DND-41 (cell line): ENCODE results near the gene MTCH1.

Experiments used
- ATAC-seq: fragments of 200-7000 bp; cut with Tn5 transposase; 3 replicates; pipeline ENCODE4 v1.9.1; 2021; ENCODE audit warnings: low read depth; ENCODE audit not compliant: insufficient read depth
- DNase-seq: peaks from one replicate; pipeline ENCODE4 v3.0.0-alpha.2; 2020
- H2AFZ ChIP-seq: 2 replicates; pipeline ENCODE4 v1.6.0; 2012; ENCODE audit warnings: low read depth, low read length
- H3K27ac ChIP-seq: 2 replicates; pipeline ENCODE4 v1.5.1; 2012; ENCODE audit warnings: low read length, inconsistent platforms
- H3K27me3 ChIP-seq: fragments of 200-600 bp; sonication (generic); 2 replicates; pipeline ENCODE4 v1.6.0; 2012; ENCODE audit warnings: low read length, mild to moderate bottlenecking, inconsistent platforms; ENCODE audit not compliant: insufficient read depth, poor library complexity
- H3K36me3 ChIP-seq: 2 replicates; pipeline ENCODE4 v1.5.1; 2012; ENCODE audit warnings: low read length, inconsistent platforms; ENCODE audit not compliant: insufficient read depth
- H3K4me1 ChIP-seq: 2 replicates; pipeline ENCODE4 v1.5.1; 2012; ENCODE audit warnings: mild to moderate bottlenecking, low read length; ENCODE audit not compliant: insufficient read depth
- H3K4me2 ChIP-seq: 2 replicates; pipeline ENCODE4 v1.6.0; 2012; ENCODE audit warnings: mild to moderate bottlenecking, moderate library complexity, low read length, inconsistent platforms; ENCODE audit not compliant: insufficient read depth
- H3K4me3 ChIP-seq, 2 experiments: fragments of 200-600 bp in 1 of 2; shearing (Covaris generic) in 1 of 2; 2 replicates each; pipeline ENCODE4 v1.5.1; 2012 to 2016; ENCODE audit warnings: inconsistent platforms in 2 of 2, low read length in 2 of 2, mild to moderate bottlenecking in 2 of 2, low read depth in 1 of 2, moderate library complexity in 1 of 2
- H3K79me2 ChIP-seq: 2 replicates; pipeline ENCODE4 v1.6.0; 2012; ENCODE audit warnings: low read length, inconsistent platforms; ENCODE audit not compliant: insufficient read depth
- H3K9ac ChIP-seq: 2 replicates; pipeline ENCODE4 v1.6.0; 2012; ENCODE audit warnings: low read depth, mild to moderate bottlenecking, inconsistent platforms, low read length, moderate library complexity
- H3K9me3 ChIP-seq: 2 replicates; pipeline ENCODE4 v1.5.1; 2012; ENCODE audit warnings: low read length, moderate library complexity, mild to moderate bottlenecking, inconsistent platforms; ENCODE audit not compliant: insufficient read depth, severe bottlenecking
- H4K20me1 ChIP-seq: 2 replicates; pipeline ENCODE4 v1.6.0; 2012; ENCODE audit warnings: low read length; ENCODE audit not compliant: insufficient read depth
- EZH2 ChIP-seq: IDR thresholded peaks from 3 replicates; pipeline ENCODE4 v1.6.1; 2012; ENCODE audit warnings: borderline replicate concordance, low read depth, mild to moderate bottlenecking, moderate library complexity, low read length, inconsistent platforms; ENCODE audit not compliant: severe bottlenecking
- TF ChIP-seq, protein P1 (sequence below): IDR thresholded peaks from 2 replicates; pipeline ENCODE4 v1.5.1; 2012; ENCODE audit warnings: borderline replicate concordance, low read length, moderate library complexity, mild to moderate bottlenecking; ENCODE audit not compliant: poor library complexity, severe bottlenecking; ENCODE audit errors: extremely low read depth

Gene MTCH1

DNA sequence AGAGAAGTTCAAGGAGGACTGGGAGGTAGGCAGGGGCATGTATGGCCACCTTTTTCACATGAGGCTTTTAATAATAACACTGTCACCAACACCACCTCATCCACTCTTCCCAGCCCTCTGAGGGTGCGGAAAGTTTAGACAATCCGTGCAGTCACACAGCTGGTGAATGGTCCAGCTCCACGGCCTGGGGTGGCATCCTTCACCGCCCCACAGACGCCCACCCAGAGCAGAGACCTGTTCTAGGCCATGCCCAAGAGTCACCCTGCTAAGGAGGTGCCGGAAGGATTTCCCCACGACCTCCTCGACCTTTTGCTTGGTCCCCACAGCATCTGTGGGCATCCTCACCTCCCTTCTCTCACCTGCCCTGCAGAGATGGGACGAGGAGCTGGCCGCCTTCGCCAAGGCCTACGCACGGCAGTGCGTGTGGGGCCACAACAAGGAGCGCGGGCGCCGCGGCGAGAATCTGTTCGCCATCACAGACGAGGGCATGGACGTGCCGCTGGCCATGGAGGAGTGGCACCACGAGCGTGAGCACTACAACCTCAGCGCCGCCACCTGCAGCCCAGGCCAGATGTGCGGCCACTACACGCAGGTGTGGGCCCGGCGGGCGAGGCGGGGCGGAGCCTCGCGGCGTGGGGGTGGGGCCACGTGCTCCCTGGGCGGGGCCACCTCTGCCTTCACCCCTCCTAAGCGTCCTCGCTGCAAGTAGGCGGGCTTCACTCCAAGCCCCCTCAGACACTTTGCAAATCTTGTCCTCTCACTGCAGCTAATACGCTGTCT is 27.0 kb downstream of the MTCH1 start:
- H3K36me3 ChIP-seq, result no peaks in the 10 kb centered on the region
- no peak for TF ChIP-seq EZH2
- TF ChIP-seq, protein P1, sequence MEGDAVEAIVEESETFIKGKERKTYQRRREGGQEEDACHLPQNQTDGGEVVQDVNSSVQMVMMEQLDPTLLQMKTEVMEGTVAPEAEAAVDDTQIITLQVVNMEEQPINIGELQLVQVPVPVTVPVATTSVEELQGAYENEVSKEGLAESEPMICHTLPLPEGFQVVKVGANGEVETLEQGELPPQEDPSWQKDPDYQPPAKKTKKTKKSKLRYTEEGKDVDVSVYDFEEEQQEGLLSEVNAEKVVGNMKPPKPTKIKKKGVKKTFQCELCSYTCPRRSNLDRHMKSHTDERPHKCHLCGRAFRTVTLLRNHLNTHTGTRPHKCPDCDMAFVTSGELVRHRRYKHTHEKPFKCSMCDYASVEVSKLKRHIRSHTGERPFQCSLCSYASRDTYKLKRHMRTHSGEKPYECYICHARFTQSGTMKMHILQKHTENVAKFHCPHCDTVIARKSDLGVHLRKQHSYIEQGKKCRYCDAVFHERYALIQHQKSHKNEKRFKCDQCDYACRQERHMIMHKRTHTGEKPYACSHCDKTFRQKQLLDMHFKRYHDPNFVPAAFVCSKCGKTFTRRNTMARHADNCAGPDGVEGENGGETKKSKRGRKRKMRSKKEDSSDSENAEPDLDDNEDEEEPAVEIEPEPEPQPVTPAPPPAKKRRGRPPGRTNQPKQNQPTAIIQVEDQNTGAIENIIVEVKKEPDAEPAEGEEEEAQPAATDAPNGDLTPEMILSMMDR, result no peak
- no peak for DNase-seq

DNA sequence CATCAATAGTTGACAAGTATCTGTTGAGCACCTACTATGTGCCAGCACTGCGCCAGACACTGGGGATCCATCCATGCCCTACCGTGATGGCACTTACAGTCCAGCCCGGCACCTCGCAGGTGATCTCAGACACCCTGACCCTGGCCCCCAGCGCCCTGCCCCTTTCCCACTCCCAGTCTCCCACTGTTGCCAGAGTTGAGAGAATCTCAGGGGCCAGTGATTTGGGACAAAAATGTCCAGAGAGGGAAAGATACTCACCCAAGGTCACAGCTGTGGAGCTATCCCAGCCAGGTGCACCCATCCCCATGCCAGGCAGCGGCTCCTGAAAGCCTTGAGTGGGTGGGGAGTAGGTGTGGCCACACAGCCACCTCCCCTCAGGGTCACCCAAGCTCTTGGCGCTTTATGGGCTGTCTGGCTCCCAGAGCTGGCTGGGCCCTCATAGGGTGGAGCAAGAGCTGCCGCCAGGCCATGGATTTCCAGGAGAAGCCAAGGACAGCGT is 28.2 kb downstream of the MTCH1 start:
- TF ChIP-seq, protein P1, result no peak
- TF ChIP-seq EZH2, result no peak
- H3K4me1 ChIP-seq, result peaks cover 12% of the 10 kb centered on the region
- no peak for DNase-seq

More for the DNA sequence above, 27.0 kb downstream of the MTCH1 start:
- ATAC-seq, result no peak
- no peaks in the 10 kb centered on the region for H4K20me1 ChIP-seq
- no peak overlapping the region for H3K4me3 ChIP-seq
- no peaks in the 10 kb centered on the region for H3K79me2 ChIP-seq
- H3K9me3 ChIP-seq, result no peaks in the 10 kb centered on the region
- no peaks in the 10 kb centered on the region for H3K27me3 ChIP-seq
- H3K4me1 ChIP-seq, result peaks cover 24% of the 10 kb centered on the region
- H3K9ac ChIP-seq, result no peak overlapping the region
- H3K27ac ChIP-seq, result no peak overlapping the region
- no peak overlapping the region for H3K4me2 ChIP-seq
- H2AFZ ChIP-seq, result no peak overlapping the region

GRCh38 chr6:36956446-36956820 is 29.6 kb downstream of the MTCH1 start:
- no peak overlapping the region for H2AFZ ChIP-seq
- H3K9me3 ChIP-seq, result no peaks in the 10 kb centered on the region
- no peaks in the 10 kb centered on the region for H3K36me3 ChIP-seq
- H3K9ac ChIP-seq, result no peak overlapping the region
- H4K20me1 ChIP-seq, result no peaks in the 10 kb centered on the region
- H3K4me2 ChIP-seq, result no peak overlapping the region
- ATAC-seq (no peak), DNase-seq (no peak)
- H3K4me3 ChIP-seq, result no peak overlapping the region
- peaks cover 9% of the 10 kb centered on the region for H3K4me1 ChIP-seq
- no peak overlapping the region for H3K27ac ChIP-seq
- H3K27me3 ChIP-seq, result no peaks in the 10 kb centered on the region
- no peaks in the 10 kb centered on the region for H3K79me2 ChIP-seq
- no peak for TF ChIP-seq EZH2
- TF ChIP-seq, protein P1, result no peak

More for the DNA sequence above, 28.2 kb downstream of the MTCH1 start:
- no peaks in the 10 kb centered on the region for H3K9me3 ChIP-seq
- no peak for ATAC-seq
- H4K20me1 ChIP-seq, result no peaks in the 10 kb centered on the region
- no peak overlapping the region for H3K4me2 ChIP-seq
- H3K4me3 ChIP-seq, result no peak overlapping the region
- H3K27me3 ChIP-seq, result no peaks in the 10 kb centered on the region
- no peak overlapping the region for H2AFZ ChIP-seq
- no peaks in the 10 kb centered on the region for H3K79me2 ChIP-seq
- no peak overlapping the region for H3K9ac ChIP-seq
- no peaks in the 10 kb centered on the region for H3K36me3 ChIP-seq
- no peak overlapping the region for H3K27ac ChIP-seq
